ENCODE measurements around the gene SLAMF6. TPM values are rescaled to one million over a fixed set of nuclear protein-coding genes. Genes with fewer than 3 reads are reported as not detected.

SLAMF6 gene
- total and polyA plus RNA-seq, 10 of the 15 experiments (the other 5 are each of a cell fraction or from before 2014, with no cell fraction given): 20.5 to 89.6 (median 36.5) TPM

DNA sequence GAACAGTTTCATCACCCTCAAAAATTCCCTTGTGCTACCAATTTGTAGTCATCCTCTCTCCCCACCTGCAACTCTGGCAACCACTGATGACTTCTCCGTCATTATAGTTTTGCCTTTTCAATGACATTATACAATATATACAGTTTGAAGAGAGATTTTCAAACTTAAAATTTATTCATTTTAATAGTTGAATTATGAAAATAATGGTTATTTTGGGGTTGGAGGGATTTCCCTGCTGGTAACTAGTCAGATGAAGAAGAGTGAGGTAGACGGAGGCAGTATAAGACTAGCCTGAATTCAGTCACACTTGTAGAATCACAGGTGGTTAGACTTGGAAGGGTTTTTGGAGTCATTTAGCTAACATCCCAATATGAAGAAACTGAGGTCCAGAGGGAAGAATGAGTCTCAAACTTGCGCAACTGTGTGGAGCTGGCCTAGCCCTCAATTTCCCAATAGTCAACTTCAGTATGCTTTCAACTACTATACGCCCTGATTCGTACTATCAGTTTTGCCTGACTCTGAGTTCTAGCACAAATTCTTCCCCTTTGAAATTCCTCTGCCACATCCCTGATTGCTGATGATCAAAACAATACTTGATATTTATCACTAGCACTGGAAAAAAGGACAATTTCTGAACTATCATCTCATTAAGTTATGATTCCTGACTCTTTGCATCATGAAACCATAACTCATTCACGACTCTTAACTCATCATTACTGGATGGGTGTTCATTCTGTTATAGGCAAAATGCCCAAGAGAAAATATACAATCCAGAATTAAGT is 68.5 kb downstream of the SLAMF6 start:
- H3K9ac ChIP-seq (ENCODE audit: control insufficient read depth, insufficient read depth, low read length): 0 out of 2 replicates have a peak overlapping the region, but pooled peaks have one; percentile 10
- H3K4me1 ChIP-seq (ENCODE audit: control insufficient read depth, insufficient read depth, low read length): peaks cover 50% of the 10 kb centered on the region
- in situ Hi-C loops (cut with MboI): no loop called here
- H3K4me3 ChIP-seq: no peak overlapping the region
- H4K20me1 ChIP-seq (ENCODE audit: control insufficient read depth, insufficient read depth): no peaks in the 10 kb centered on the region
- POLR2A ChIA-PET: interaction anchor here (1.3 to 3.0 kb wide), 4 partner anchors 9 to 24 kb away, joined by 3 to 8 read pairs (median 6); no protein-coding TSS in a partner anchor
- peak; percentile 63 for ATAC-seq
- SMC1A ChIA-PET (ENCODE audit: uncharacterized antibody, unreplicated experiment): interaction anchor here (0.7 to 4.5 kb wide), 8 partner anchors 9 to 89 kb away, joined by 3 to 68 read pairs (median 4); no protein-coding TSS in a partner anchor
- FAIRE-seq: no peak
- no peaks in the 10 kb centered on the region; the same call in 2 of the 3 replicates for H3K9me3 ChIP-seq (replicated peaks; ENCODE audit: control insufficient read depth, insufficient read depth, low read length)
- H3K27ac ChIP-seq (ENCODE audit: control insufficient read depth, insufficient read depth): peak overlapping the region; percentile 62
- DNase-seq (ENCODE audit: low read depth, low spot score): no peak
- WGBS (ENCODE audit: insufficient coverage, insufficient replicate concordance, low lambda C conversion rate, missing lambda C conversion rate): under 1% methylated on average over 6 of the region's 6 CpGs
- TSS peak; percentile 80 for BruUV-seq (replicated peaks)
- intact Hi-C loops (cut with micrococcal nuclease; ENCODE audit: unreplicated experiment): loop anchor here (1.0 to 5.0 kb wide), 3 partner anchors 25 to 93 kb away; partner anchors contain the start of gene SLAMF6
- H3K36me3 ChIP-seq (ENCODE audit: control insufficient read depth in 2 of 2, insufficient read depth in 2 of 2, low read length in 1 of 2): no peaks in the 10 kb centered on the region
- H3K4me2 ChIP-seq (ENCODE audit: control insufficient read depth, insufficient read depth): peak overlapping the region; percentile 58
- H2AFZ ChIP-seq (ENCODE audit: control insufficient read depth, low read depth, low read length): peak overlapping the region; percentile 22
- CTCF ChIA-PET: interaction anchor here (1.0 to 2.1 kb wide), 5 partner anchors 14 to 94 kb away, joined by 3 to 4 read pairs (median 3); no protein-coding TSS in a partner anchor
- H3K79me2 ChIP-seq (ENCODE audit: control insufficient read depth, insufficient read depth, low read length): no peaks in the 10 kb centered on the region
- RAD21 ChIA-PET (ENCODE audit: unreplicated experiment): interaction anchor here (1.1 to 3.3 kb wide), 6 partner anchors 11 to 152 kb away, joined by 4 to 18 read pairs (median 6); no protein-coding TSS in a partner anchor
- no peaks in the 10 kb centered on the region for H3K27me3 ChIP-seq (replicated peaks in 1 of 2; ENCODE audit: control insufficient read depth in 2 of 2, insufficient read depth in 2 of 2, low read length in 1 of 2)
- TF ChIP-seq LARP7 (IDR thresholded peaks at IDR 0.05) (no peak), CEBPB (IDR thresholded peaks at IDR 0.05; ENCODE audit: borderline replicate concordance in 1 of 2, low read depth in 2 of 2, low read length in 2 of 2) (peak in 1 of 2 experiments; percentile 18; a peak in 1 of 4 replicates), CHD4 (IDR thresholded peaks at IDR 0.05) (no peak), NR2C1 (IDR thresholded peaks at IDR 0.05) (no peak), IRF4 (IDR thresholded peaks at IDR 0.05; ENCODE audit: low read depth, low read length) (no peak), MYC (IDR thresholded peaks at IDR 0.05; ENCODE audit: insufficient read depth, insufficient read length, insufficient replicate concordance, low read length, severe bottlenecking) (no peak), ETV6 (conservative IDR thresholded peaks at IDR 0.05 in 1 of 2, IDR thresholded peaks at IDR 0.05 in 1 of 2; ENCODE audit: borderline replicate concordance in 1 of 2, low read depth in 1 of 2) (peak in 1 of 2 experiments; percentile 42; a peak in 1 of 4 replicates), YBX1 (IDR thresholded peaks at IDR 0.05) (no peak), ELK1 (IDR thresholded peaks at IDR 0.05; ENCODE audit: low read depth, low read length) (no peak), PAX8 (IDR thresholded peaks at IDR 0.05) (no peak), ZZZ3 (IDR thresholded peaks at IDR 0.05; ENCODE audit: control insufficient read depth, insufficient read length, low read depth) (no peak), STAT3 (IDR thresholded peaks at IDR 0.05; ENCODE audit: low read depth, low read length) (no peak), IKZF2 (IDR thresholded peaks at IDR 0.05) (no peak), MTA2 (IDR thresholded peaks at IDR 0.05; ENCODE audit: low read depth) (no peak), SIX5 (IDR thresholded peaks at IDR 0.05; ENCODE audit: low read depth, low read length, severe bottlenecking) (no peak), IRF3 (IDR thresholded peaks at IDR 0.05) (no peak), PML (IDR thresholded peaks at IDR 0.05; ENCODE audit: low read length) (peak; percentile 79; the same call in 1 of the 2 replicates), MEF2A (IDR thresholded peaks at IDR 0.05; ENCODE audit: insufficient read depth, low read depth, low read length) (peak; percentile 98)
- TF ChIP-seq, protein P1, sequence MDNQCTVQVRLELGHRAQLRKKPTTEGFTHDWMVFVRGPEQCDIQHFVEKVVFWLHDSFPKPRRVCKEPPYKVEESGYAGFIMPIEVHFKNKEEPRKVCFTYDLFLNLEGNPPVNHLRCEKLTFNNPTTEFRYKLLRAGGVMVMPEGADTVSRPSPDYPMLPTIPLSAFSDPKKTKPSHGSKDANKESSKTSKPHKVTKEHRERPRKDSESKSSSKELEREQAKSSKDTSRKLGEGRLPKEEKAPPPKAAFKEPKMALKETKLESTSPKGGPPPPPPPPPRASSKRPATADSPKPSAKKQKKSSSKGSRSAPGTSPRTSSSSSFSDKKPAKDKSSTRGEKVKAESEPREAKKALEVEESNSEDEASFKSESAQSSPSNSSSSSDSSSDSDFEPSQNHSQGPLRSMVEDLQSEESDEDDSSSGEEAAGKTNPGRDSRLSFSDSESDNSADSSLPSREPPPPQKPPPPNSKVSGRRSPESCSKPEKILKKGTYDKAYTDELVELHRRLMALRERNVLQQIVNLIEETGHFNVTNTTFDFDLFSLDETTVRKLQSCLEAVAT (IDR thresholded peaks at IDR 0.05): no peak
